Measurements from ENCODE around the gene FOXP2.

DNA sequence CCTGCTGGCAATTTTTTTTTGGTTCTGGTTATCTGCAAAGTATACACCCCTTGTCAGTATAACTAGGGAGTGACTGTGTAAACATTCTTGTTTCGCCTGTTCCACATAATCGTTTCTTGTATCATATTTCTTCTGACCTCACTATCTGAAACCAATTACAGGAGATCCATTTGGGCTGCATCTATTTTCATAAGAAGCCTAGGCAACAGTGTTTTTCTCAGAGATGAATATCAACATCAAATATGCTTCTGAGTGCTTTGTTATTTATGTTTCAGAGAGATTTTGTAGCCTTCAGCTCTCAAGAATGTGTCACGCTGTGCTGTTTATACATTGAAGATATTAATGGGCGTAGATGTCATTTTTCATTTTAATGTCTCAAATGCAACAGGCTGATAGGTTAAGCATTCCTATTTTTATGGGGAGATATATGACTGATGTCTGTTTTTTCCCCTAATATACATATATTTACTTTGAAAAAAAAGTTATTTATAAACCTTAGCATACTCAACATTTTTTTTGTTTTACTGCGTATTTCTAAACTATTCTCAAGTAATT lies 115.5 kb downstream of the FOXP2 start:
- TF ChIP-seq, protein P1, sequence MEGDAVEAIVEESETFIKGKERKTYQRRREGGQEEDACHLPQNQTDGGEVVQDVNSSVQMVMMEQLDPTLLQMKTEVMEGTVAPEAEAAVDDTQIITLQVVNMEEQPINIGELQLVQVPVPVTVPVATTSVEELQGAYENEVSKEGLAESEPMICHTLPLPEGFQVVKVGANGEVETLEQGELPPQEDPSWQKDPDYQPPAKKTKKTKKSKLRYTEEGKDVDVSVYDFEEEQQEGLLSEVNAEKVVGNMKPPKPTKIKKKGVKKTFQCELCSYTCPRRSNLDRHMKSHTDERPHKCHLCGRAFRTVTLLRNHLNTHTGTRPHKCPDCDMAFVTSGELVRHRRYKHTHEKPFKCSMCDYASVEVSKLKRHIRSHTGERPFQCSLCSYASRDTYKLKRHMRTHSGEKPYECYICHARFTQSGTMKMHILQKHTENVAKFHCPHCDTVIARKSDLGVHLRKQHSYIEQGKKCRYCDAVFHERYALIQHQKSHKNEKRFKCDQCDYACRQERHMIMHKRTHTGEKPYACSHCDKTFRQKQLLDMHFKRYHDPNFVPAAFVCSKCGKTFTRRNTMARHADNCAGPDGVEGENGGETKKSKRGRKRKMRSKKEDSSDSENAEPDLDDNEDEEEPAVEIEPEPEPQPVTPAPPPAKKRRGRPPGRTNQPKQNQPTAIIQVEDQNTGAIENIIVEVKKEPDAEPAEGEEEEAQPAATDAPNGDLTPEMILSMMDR (conservative IDR thresholded peaks at IDR 0.05; ENCODE audit: low read length): no peak
- TF ChIP-seq EZH2phosphoT487 (IDR thresholded peaks at IDR 0.05; ENCODE audit: borderline replicate concordance): no peak

All from Loucy (cell line).